KMS-11 (cell line): Measurements from ENCODE around the gene KCNC2.
A peak's percentile ranks its signal among the peaks of the same experiment; 100 is the strongest.

Experiments used
- H2AFZ ChIP-seq: fragments of 200-600 bp; sonication (generic); 2 replicates; pipeline ENCODE4 v1.6.1; 2016; ENCODE audit warnings: antibody characterized with exemption, mixed run types, low read depth
- H3K27ac ChIP-seq: fragments of 200-600 bp; sonication (generic); 2 replicates; pipeline ENCODE4 v1.6.1; 2016; ENCODE audit warnings: mild to moderate bottlenecking, mixed run types
- H3K27me3 ChIP-seq: fragments of 200-600 bp; sonication (generic); 2 replicates; pipeline ENCODE4 v1.6.1; 2017; ENCODE audit warnings: mild to moderate bottlenecking, low read depth, mixed run types, moderate library complexity; ENCODE audit not compliant: insufficient read depth
- H3K36me3 ChIP-seq: fragments of 200-600 bp; sonication (generic); 2 replicates; pipeline ENCODE4 v1.6.1; 2017; ENCODE audit warnings: mild to moderate bottlenecking, mixed run types; ENCODE audit not compliant: insufficient read depth
- H3K4me1 ChIP-seq: fragments of 200-600 bp; sonication (generic); 2 replicates; pipeline ENCODE4 v1.6.1; 2016; ENCODE audit warnings: mild to moderate bottlenecking, low read depth, mixed run types; ENCODE audit not compliant: poor library complexity, severe bottlenecking
- H3K4me2 ChIP-seq: fragments of 200-600 bp; sonication (generic); 2 replicates; pipeline ENCODE4 v1.7.0; 2016; ENCODE audit warnings: mild to moderate bottlenecking, mixed run types
- H3K4me3 ChIP-seq: fragments of 200-600 bp; sonication (generic); IDR thresholded peaks from 2 replicates; pipeline ENCODE4 v1.6.1; 2017; ENCODE audit warnings: low read depth, low read length, mixed read lengths; ENCODE audit not compliant: insufficient read depth
- H3K79me2 ChIP-seq: fragments of 200-600 bp; sonication (generic); 2 replicates; pipeline ENCODE4 v1.6.1; 2016; ENCODE audit warnings: low read depth, mixed run types; ENCODE audit not compliant: insufficient read depth
- H3K9ac ChIP-seq: fragments of 200-600 bp; sonication (generic); 2 replicates; pipeline ENCODE4 v1.6.1; 2016; ENCODE audit warnings: mild to moderate bottlenecking, mixed run types
- H4K20me1 ChIP-seq: fragments of 200-600 bp; sonication (generic); 2 replicates; pipeline ENCODE4 v1.6.1; 2016; ENCODE audit warnings: mild to moderate bottlenecking, mixed run types; ENCODE audit not compliant: insufficient read depth
- TF ChIP-seq, protein P1 (sequence below): fragments of 200-600 bp; sonication (generic); conservative IDR thresholded peaks from 2 replicates; pipeline ENCODE4 v1.6.1; 2017; ENCODE audit warnings: low read depth, mild to moderate bottlenecking, antibody characterized with exemption, low read length, moderate library complexity, mixed read lengths

The KCNC2 gene

DNA sequence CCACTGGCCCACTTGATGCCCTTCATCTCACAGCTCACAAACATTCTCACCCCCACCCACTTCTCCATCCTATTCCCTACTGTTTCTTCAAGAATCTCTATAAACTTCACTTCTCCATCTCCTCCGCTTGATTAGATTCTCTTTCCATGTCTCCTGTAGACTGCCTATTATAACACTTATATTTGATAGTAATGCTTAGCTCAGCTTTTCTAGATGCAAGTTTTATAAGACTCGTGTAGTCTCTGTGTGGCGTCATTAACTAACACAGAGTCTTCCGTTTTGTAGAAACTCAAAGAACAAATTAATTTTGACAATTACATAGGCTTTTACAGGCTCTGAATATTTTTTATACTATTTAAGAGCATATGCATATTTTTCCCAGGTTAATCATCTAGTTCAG lies 25.7 kb downstream of the KCNC2 start:
- Histone ChIP-seq H3K27ac (no peak overlapping the region), H4K20me1 (no peaks in the 10 kb centered on the region), H3K9ac (no peak overlapping the region), H3K4me2 (no peak overlapping the region), H3K27me3 (no peaks in the 10 kb centered on the region), H3K79me2 (no peaks in the 10 kb centered on the region), H2AFZ (no peak overlapping the region), H3K4me3 (no peak overlapping the region), H3K36me3 (no peaks in the 10 kb centered on the region), H3K4me1 (no peaks in the 10 kb centered on the region)
- TF ChIP-seq, protein P1, sequence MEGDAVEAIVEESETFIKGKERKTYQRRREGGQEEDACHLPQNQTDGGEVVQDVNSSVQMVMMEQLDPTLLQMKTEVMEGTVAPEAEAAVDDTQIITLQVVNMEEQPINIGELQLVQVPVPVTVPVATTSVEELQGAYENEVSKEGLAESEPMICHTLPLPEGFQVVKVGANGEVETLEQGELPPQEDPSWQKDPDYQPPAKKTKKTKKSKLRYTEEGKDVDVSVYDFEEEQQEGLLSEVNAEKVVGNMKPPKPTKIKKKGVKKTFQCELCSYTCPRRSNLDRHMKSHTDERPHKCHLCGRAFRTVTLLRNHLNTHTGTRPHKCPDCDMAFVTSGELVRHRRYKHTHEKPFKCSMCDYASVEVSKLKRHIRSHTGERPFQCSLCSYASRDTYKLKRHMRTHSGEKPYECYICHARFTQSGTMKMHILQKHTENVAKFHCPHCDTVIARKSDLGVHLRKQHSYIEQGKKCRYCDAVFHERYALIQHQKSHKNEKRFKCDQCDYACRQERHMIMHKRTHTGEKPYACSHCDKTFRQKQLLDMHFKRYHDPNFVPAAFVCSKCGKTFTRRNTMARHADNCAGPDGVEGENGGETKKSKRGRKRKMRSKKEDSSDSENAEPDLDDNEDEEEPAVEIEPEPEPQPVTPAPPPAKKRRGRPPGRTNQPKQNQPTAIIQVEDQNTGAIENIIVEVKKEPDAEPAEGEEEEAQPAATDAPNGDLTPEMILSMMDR: no peak

- TF ChIP-seq, protein P1: no peak
- Histone ChIP-seq H3K79me2 (no peaks in the 10 kb centered on the region), H3K4me2 (no peak overlapping the region), H3K4me1 (no peaks in the 10 kb centered on the region), H3K27ac (no peak overlapping the region), H3K27me3 (no peaks in the 10 kb centered on the region), H3K4me3 (no peak overlapping the region), H2AFZ (no peak overlapping the region), H3K9ac (no peak overlapping the region), H3K36me3 (no peaks in the 10 kb centered on the region), H4K20me1 (no peaks in the 10 kb centered on the region)
These were observed 31.6 kb downstream of the KCNC2 start for GRCh38 chr12:75177997-75178396.

- Histone ChIP-seq H2AFZ (no peak overlapping the region), H4K20me1 (no peaks in the 10 kb centered on the region), H3K27ac (no peak overlapping the region), H3K4me3 (no peak overlapping the region), H3K36me3 (no peaks in the 10 kb centered on the region), H3K4me1 (peaks cover 6% of the 10 kb centered on the region), H3K27me3 (no peaks in the 10 kb centered on the region), H3K9ac (no peak overlapping the region), H3K4me2 (no peak overlapping the region), H3K79me2 (no peaks in the 10 kb centered on the region)
- TF ChIP-seq, protein P1: no peak
These were observed 37.0 kb downstream of the KCNC2 start for GRCh38 chr12:75172611-75173010.

GRCh38 chr12:75170640-75171185 lies 38.9 kb downstream of the KCNC2 start:
- no peak overlapping the region for H3K9ac ChIP-seq
- no peaks in the 10 kb centered on the region for H3K36me3 ChIP-seq
- no peaks in the 10 kb centered on the region for H3K27me3 ChIP-seq
- no peaks in the 10 kb centered on the region for H3K79me2 ChIP-seq
- no peak overlapping the region for H3K4me3 ChIP-seq
- H3K4me2 ChIP-seq: no peak overlapping the region
- peaks cover 6% of the 10 kb centered on the region for H3K4me1 ChIP-seq
- H2AFZ ChIP-seq: peak overlapping the region; percentile 22
- no peaks in the 10 kb centered on the region for H4K20me1 ChIP-seq
- H3K27ac ChIP-seq: no peak overlapping the region
- TF ChIP-seq, protein P1: no peak
